ENCODE measurements around the gene POLA2.
A peak's percentile ranks its signal among the peaks of the same experiment; 100 is the strongest.
"Not testable (repeated sequence)": the region's sequence is repeated elsewhere in the genome, so short reads cannot be mapped to it uniquely, and the experiment has no call there.

Gene POLA2

GRCh38 chr11:65243797-65244196 is 18.0 kb upstream of the POLA2 start:
- no peak for DNase-seq

DNA sequence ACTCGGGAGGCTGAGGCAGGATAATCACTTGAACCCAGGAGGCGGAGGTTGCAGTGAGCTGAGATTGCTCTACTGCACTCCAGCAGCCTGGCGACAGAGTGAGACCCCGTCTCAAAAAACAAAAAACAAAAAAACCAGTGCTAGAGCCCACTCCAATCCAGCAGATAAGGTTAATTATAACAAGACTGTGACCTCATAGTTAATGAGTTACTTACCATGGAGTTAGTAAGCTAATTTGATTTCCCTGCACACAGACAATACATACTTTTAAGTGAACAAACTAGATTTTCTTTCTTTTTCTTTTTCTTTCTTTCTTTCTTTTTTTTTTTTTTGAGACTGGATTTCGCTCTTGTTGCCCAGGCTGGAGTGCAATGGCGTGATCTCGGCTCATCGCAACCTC is 16.7 kb upstream of the POLA2 start:
- not testable (repeated sequence) for DNase-seq

- no peak for DNase-seq
These were observed 15.3 kb upstream of the POLA2 start for GRCh38 chr11:65246506-65246905.

- DNase-seq, result not testable (repeated sequence)
These were observed 13.5 kb upstream of the POLA2 start for GRCh38 chr11:65248184-65248710.

DNA sequence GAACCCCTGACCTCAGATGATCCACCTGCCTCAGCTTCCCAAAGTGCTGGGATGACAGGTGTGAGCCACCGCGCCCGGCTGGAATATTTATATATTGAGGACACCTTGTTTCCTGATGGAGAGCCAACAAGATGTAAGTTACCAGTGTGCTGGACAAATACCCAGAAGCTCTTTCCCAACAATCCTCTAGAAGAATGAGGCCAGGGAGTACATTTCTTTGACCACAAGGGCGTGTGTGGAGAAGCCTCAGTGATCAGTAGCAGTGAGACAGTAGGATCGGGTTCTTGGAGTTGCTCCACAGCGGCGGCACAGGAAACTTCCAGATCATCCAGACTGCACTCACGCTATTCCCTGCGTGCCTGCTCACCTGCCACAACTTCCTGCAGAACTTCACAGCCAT is 10.3 kb upstream of the POLA2 start:
- DNase-seq, result no peak

GRCh38 chr11:65254724-65255123 is 7.0 kb upstream of the POLA2 start:
- DNase-seq, result no peak

- no peak for DNase-seq
These were observed 2.8 kb upstream of the POLA2 start for GRCh38 chr11:65258988-65259387.

DNA sequence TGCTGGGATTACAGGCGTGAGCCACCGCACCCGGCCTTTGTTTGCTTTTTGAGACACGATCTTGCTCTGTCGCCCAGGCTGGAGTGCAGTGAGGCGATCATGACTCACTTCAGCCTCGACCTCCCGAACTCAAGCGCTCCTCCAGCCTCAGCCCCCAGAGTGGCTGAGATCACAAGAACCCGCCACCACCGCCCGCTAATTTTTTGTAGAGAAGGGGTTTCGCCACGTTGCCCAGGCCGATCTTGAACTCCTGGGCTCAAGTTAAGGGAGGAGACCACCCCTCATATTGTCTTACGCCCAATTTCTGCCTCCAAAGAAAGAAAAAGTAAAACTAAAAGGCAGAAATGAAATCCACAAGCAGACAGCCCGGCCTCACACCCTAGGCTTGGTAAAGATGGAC is 1.5 kb upstream of the POLA2 start:
- DNase-seq, result no peak

GRCh38 chr11:65260756-65261590 is 789 bp upstream of the POLA2 start:
- no peak for DNase-seq

DNA sequence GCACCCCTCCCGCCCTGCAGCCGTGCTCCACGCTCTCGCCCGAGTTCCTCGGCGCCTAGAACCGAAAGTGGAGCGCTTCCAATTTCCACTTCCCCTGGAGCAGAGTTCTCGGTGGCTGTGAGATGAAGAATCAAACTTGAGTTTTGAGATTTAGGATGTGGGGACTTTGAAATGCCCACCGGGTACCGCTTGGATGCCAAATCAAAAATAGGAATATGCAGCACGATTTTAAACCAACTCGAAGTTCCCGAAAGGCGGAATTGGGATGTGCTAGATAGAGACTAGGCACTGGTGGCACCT is 569 bp downstream of the POLA2 start:
- no peak for DNase-seq

- DNase-seq, result no peak
These were observed 1.0 kb downstream of the POLA2 start for GRCh38 chr11:65262776-65263175.

DNA sequence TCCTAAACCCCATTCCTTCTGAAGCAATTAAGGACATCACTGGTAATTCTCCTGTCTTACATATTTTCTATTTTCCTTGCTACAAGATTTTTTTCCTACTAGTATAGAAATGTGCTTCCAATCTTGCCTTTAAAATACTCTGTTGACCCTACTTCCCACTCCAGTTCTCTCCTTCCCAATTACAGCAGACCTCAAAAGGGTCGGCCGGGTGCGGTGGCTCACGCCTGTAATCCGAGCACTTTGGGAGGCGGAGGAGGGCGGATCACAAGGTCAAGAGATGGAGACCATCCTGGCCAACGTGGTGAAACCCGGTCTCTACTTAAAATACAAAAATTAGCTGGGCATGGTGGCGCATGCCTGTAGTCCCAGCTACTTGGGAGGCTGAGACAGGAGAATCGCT is 3.0 kb downstream of the POLA2 start:
- not testable (repeated sequence) for DNase-seq

DNA sequence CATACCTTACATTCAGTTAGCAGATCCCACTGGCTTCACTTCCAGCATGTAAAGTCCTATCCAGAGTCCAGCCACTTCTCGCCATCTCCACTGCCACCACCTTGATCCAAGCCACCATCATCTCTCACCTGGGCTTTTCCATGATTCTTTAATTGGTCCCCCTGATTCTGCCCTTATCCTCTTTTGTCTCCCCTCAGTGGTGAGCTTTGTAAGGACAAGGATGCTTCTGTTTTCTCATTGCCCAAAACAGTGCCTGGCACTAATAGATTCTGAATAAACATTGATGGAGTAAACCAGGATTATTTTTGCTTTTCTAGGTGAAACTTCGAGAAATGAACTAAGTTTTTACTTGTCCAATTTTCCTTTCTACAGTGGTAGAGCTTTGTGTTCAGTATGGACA is 4.4 kb downstream of the POLA2 start:
- no peak for DNase-seq

- peak; percentile 32 for DNase-seq
These were observed 13.2 kb downstream of the POLA2 start for GRCh38 chr11:65274735-65275682.

DNA sequence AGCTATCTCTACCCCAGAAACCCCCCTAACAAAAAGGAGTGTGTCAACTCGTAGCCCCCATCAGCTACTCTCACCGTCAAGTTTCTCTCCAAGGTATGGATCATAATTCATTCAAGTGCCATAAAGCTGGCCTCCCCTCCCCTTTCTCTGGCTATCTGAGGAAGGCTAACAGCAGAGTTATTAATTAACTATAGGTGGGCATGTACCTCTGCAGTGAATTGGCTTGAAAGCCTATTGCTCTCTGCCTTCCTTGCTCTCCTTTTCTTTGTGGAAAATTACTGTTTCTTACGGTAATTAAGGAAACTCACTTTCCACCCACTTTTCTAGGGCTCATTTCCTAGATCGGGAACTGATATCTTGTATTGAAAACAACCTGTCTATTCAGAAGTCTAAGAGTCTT is 14.1 kb downstream of the POLA2 start:
- no peak for DNase-seq

DNA sequence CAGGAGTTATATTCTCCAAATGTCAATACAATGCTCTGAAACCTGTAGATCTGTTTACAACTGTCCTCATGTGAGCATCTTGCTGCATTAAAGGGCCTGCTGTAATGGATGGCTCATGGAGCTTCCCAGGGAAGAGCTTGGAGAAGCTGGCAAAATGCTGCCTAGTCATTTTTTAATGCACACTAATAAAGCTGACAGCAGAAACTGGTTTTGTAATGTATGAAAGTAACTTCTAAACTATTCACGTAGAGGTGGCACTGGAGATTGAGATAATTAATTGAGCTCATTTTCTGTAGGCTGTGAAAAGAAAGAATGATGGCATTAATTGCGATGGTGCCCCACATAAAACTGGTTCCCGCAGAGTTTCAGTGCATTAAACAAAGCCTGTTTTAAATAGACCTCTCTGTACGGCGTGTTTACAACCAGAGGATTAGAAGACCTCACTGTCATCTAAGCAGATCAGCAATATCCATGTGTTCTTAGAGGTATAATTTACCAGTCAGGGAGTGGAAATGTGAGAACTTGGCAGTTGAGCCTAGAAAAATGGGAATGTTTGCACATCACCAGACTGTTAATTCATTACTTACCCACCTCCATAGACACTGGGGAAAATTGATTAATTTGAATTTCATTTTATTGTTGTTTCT is 16.0 kb downstream of the POLA2 start:
- DNase-seq, result no peak

- no peak for DNase-seq
These were observed 16.6 kb downstream of the POLA2 start for GRCh38 chr11:65278356-65278755.

- DNase-seq, result no peak
These were observed 17.5 kb downstream of the POLA2 start for GRCh38 chr11:65279279-65279678.

GRCh38 chr11:65279741-65280440 is 18.1 kb downstream of the POLA2 start:
- peak; percentile 78 for DNase-seq

DNA sequence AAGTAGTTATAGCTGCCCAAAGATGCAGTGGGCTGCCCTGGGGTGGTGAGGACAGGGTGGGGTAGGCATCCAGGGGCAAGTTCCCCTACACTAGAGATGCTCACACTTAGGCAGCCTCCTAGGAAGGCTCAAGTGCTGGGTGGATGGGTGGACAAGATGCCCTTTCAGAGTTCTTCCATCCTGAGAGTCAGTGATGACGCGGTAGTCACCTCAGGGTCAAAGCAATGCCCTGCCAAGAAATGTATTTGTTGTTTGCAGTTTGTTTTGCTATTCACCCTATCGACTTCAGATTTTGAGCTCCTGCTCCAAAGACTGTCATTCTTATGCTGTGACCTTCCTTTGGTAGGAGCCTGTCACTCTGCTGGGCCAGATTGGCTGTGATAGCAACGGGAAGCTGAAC is 18.9 kb downstream of the POLA2 start:
- DNase-seq, result no peak

DNA sequence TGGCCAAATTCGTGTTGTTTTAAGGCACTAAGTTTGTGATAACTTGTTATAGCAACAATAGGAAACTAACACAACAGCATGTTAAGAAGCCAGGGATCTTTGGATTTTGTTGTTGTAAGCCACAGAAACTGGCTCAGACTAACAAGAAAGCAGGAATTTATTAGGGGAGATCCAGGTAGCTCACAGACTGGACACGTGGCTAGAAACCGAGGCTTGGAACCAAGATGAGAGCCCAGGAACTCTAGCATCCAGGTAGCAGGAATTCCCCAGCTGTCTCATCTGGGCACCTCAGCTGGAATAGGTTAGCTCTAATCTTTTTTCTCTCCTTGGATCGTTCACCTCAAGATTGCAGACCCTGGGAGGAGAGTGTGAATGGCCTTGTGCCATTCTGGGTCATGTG is 24.9 kb downstream of the POLA2 start:
- DNase-seq, result no peak

DNA sequence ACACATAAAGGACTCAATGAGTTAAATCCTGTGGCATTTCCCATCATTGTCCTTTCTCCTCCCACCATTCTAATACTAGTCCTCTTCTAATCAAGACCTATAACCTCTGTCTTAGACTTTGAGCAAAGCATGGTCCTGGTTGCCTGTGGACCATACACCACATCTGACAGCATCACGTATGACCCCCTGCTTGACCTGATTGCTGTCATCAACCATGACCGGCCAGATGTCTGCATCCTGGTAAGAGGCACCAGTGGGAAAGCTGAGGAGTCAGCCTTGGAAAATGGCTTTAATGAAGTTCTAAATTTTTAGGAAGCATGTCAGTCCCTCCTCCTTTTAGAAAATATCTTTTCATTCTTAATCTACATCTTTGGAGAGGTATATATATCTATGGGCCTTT is 25.8 kb downstream of the POLA2 start:
- no peak for DNase-seq
